Measurements from ENCODE around the gene LRRIQ4. TPM values are rescaled to one million over a fixed set of nuclear protein-coding genes. Genes with fewer than 3 reads are reported as not detected.

LRRIQ4 gene
- under 1 TPM; 0.21 to 0.32 TPM for total RNA-seq

DNA sequence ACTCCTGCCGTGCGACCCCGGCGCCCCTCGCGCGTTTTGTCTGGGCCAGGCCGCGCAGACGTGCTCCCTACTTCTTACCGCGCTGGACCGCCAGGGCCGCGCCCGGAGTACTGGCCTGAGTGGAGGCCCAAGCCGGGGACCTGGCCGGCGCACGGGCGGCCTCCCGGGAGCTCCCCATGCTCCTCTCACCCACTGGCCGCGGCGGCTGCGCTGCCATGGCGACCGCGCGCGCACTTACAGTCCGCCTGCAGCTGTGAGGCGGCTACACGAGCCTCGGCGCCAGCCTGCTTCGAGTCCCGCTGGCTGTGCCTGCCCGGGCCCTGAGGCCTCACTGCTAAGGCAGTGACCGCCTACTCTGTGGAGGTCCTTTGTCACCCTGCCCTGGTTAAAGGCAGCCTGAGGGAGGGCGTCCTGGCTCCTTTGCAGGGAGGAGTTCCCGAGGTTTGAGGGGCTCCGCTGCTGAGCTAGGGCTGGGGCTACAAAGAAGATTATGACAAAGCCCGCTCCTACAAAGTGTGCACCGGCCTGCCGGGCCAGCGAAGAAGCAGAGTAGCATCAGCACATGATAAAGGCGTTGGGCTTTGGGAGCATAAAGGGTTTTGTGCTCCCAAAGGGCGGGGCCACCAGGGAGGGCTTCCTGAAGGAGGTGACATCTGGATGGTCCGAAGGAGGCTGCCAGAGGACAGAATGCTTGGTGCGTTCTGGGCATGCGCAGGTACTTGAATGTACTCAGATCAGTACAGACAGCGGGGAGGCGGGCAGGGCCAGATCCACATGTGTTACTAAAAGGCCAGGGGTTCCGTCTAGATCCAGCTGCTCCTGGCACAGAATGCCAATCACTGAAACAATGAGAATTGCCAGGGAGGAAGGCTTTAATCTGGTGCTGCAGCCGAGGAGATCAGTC, at the start of gene LRRIQ4, which contains the start of gene LRRC34:
TSS of gene LRRIQ4 (plus strand) at position 539 of the 904 bp plus-strand sequence. CDS start 9,052 bp downstream, outside the sequence.
TSS of gene LRRC34 (minus strand) at position 573 of the 904 bp plus-strand sequence. CDS start at position 217, 356 bp downstream.
- Mint-ChIP-seq H3K27ac (peak within 1 kb of the TSS; percentile 57 to 83), H3K9me3 (peaks cover 5 to 19% of the 10 kb centered on the region in 2 donors), H3K36me3 (peaks cover 13 to 14% of the 10 kb centered on the region in 2 donors)
- peak; percentile 65 to 78 for DNase-seq (ENCODE audit: low spot score in 2 of 2)
- peak; percentile 77 to 85 for ATAC-seq

DNA sequence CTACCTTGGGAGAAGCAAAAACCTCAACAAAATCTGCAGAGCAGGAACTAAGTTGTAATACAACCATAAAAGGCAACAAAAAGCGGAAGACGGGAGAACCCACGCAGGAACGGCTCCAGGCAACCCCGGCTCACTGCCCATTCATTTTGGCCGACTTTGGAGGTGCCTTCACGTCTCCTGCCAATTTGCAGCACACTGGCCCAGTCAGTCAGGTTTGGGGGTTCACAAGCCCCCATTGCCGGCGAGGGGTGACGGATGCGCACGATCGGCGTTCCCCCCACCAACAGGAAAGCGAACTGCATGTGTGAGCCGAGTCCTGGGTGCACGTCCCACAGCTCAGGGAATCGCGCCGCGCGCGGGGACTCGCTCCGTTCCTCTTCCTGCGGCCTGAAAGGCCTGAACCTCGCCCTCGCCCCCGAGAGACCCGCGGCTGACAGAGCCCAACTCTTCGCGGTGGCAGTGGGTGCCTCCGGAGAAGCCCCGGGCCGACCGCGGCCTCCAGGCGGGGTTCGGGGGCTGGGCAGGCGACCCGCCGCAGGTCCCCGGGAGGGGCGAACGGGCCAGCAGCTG, 48.3 kb upstream of the LRRIQ4 start:
- Mint-ChIP-seq H3K36me3 (peaks cover 4 to 12% of the 10 kb centered on the region in 2 donors), H3K27ac (peak overlapping the region; percentile 96 to 98), H3K9me3 (peaks cover 0 to 4% of the 10 kb centered on the region in 2 donors)
- DNase-seq (ENCODE audit: low spot score in 2 of 2), result peak; percentile 52 to 78
- ATAC-seq, result peak; percentile 35 to 51

DNA sequence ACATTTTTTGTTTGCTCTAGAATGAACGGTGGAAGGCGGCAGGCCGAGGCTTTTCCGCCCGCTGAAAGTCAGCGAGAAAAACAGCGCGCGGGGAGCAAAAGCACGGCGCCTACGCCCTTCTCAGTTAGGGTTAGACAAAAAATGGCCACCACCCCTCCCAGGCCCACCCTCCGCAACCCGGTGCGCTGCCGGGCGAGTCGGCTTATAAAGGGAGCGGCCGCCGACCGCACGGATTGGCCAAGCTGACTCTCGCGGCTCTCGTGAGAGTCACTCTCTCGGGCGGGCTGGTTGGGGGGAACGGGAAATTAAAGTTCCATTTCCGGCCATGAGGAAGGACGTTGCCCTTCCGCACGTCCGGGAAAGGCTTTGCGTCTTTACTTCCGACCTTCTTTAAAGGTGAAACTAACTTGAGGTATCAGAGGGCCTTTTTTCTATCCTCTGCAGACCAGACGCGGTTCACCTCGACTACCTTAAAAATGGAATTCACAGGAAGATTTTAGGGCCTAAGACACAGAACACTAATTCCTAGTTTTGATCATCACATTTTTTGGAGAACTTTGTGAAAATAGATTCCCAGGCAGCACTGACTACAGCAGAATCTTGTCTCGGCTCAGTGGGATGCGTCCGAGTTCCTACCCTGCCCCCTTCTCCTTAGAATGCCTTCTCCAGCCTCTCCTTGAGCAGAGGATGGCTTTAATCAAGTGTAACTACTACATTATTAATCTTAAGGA, 47.6 kb upstream of the LRRIQ4 start, which contains the start of gene TERC:
TSS of gene TERC (minus strand) at position 179 of the 731 bp plus-strand sequence.
- Mint-ChIP-seq H3K27ac (peak within 1 kb of the TSS; percentile 96 to 98), H3K9me3 (peaks cover 0 to 4% of the 10 kb centered on the region in 2 donors), H3K36me3 (peaks cover 4 to 12% of the 10 kb centered on the region in 2 donors)
- DNase-seq (ENCODE audit: low spot score in 2 of 2) (peak; percentile 84 to 91), ATAC-seq (peak; percentile 86 to 87)

DNA sequence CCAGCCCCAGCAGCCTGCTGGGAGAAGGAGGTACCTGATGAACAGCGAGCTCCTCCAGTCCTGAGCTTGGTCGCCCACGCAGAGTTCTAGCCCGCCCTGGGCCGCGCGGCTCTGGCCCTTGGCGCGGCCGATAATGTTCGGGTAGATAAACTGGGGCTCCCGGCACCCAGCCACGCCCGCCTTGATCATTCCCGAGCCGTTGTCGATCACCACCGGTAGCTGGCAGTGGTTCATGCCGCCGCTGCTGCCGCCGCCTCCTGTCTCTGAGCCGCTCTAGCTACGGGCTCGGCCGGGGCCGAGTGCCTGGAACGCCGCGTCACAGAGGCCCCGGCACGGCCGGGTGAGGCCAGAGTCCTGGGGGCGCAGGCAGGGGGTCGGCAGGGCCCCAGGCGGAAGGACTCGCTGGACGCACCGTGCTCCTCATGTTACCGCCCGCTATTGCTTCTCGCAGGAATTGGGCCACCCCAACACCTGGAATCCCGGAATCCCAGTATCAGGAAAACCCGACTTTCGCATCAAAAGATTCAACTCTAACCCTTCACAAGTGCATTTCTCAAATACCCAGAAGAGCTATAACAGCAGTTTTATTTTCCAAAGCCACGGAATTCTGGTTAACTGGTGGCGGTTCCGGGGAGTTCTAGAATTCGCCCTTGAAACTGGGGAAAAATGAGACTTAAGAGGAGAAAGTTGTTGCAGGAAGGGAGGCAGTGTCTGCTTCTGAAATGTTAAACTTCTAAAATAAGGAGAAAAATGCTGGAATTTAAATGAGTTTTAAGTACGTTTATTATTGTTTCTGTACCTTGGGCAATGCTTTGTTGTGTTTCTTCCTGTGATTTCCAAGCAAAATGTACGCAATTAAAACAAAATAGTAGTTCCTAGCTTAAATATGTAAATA, 43.1 kb upstream of the LRRIQ4 start, which contains the start of gene ACTRT3:
TSS of gene ACTRT3 (minus strand) at position 275 of the 895 bp plus-strand sequence. CDS start at position 234, 41 bp downstream.
- DNase-seq (ENCODE audit: low spot score in 2 of 2) (peak; percentile 54 to 68), ATAC-seq (peak; percentile 18 to 25)
- Mint-ChIP-seq H3K27ac (peak within 1 kb of the TSS in 1 of 2 donors; percentile 85), H3K36me3 (peaks cover 21 to 30% of the 10 kb centered on the region in 2 donors), H3K9me3 (peaks cover 0 to 4% of the 10 kb centered on the region in 2 donors)

DNA sequence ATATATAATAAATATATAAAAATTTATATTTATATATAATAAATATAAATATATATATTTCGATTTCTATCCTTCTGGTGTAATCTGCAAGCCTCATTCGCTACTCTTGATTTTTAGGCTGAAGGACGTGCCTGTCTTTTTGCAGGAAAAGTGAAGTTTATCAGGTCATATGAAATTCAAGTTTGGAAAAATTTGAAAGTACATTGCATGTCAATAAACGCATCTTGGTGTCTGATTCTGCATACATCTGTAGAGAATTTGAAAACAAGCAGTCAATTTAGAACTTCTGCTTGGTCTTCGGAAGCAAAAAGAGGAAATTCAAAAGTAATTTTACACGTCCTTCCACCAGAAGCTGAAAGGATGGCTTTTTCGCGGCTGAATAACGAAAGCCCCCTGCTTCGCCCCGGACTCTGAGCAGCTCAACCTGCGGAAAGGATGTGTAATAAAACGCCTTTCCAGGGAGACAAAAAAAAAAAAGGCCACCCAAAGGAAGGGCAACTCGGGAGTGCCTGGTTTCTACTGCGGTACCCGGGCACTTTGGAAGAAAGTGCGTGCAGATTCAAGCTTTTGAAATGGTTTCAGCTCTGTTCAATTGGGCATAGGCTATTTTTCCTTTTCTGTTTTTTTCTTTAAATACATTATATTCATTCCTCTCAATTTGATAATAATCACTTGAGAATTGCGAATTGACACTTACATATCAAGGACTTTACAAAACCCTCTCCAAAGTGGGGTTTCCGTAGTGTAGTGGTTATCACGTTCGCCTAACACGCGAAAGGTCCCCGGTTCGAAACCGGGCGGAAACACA, 41.0 kb upstream of the LRRIQ4 start:
- H3K9me3 Mint-ChIP-seq, result no peaks in the 10 kb centered on the region
- ATAC-seq, result peak; percentile 28 to 35
- peak overlapping the region; percentile 100 for H3K27ac Mint-ChIP-seq
- DNase-seq (ENCODE audit: low spot score in 2 of 2), result peak; percentile 65 to 77
- H3K36me3 Mint-ChIP-seq, result peaks cover 21 to 26% of the 10 kb centered on the region in 2 donors

DNA sequence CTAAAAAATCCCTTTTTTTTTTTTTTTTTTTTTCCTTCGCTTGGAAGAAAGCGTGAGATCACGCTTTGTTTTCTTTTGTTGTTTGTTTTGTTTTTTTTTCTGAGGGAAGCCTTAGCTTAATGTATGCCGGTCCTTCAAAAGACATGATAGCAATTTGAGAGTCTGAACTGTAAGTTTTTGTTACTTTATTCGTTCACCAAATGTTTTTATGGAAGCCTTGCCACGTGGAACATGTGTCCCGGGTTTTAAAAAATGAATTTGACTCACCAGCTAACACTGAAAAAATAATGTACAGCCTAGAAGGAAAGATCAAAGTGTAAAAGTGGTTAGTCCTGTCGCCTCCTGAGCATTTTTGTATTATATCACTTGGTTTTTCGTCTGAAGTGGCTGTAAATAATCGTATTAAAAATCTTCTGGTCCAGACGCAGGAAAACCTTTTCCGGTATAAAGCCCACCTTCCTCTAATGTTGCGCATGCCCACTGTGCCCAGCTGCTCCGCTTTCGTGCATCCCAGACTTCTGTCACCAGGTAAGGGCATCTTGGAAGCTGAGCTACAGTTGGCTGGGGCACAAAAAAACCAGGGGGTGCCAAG, 40.3 kb upstream of the LRRIQ4 start:
- Mint-ChIP-seq H3K9me3 (no peaks in the 10 kb centered on the region), H3K36me3 (peaks cover 21 to 33% of the 10 kb centered on the region in 2 donors), H3K27ac (peak overlapping the region; percentile 100)
- ATAC-seq, result peak; percentile 32 to 34
- DNase-seq (ENCODE audit: low spot score in 2 of 2), result no peak

DNA sequence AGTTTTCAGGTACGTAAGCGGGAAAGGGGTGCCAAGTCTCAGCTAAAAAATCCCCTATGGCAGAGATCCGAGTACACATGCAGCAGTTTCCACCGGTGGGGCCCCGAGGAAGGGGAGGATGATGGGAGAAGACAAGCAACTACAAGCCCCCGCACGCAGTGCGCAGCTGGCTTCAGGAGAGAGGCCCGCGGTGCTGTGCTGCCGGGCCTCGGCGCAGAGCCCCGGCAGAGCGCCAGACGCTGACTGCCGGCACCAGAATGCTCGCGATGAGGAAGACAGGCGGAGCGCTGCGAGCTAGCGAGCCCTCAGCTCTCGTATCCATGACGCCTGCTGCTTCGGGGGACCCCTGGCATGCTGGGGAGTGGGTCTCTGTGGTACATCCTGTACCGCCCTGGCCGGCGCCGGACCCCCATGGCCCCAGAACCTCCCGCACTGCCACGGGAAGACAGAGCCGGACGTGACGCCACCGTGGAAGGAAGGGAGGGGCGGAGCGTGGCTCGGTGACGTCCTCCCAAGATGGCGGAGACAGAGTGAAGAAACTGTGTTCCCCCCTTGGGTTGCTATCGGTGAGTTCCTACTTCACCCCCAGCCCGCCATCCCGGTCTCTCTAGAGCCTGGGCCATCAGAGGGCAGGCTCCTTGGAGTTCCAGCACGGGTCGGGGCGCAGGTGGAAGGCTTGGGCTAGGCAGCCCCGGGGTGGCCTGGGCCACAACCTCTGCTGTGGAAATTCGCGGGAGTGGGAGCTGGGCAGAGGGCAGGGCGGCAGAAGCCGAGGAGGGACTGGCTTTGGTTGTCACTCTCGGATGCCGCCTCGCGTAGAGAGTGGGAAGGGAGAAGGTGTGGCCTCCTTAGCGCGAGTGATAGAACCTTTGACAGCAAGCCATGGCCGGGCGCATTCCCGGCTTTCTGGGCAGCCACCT, 39.5 kb upstream of the LRRIQ4 start, which contains the start of gene MYNN:
TSS of gene MYNN (plus strand) at position 500 of the 920 bp plus-strand sequence. CDS start 900 bp downstream, outside the sequence.
- Mint-ChIP-seq H3K9me3 (no peaks in the 10 kb centered on the region), H3K27ac (peak within 1 kb of the TSS; percentile 100), H3K36me3 (peaks cover 21 to 34% of the 10 kb centered on the region in 2 donors)
- ATAC-seq (peak; percentile 84 to 87), DNase-seq (ENCODE audit: low spot score in 2 of 2) (peak; percentile 86 to 90)

DNA sequence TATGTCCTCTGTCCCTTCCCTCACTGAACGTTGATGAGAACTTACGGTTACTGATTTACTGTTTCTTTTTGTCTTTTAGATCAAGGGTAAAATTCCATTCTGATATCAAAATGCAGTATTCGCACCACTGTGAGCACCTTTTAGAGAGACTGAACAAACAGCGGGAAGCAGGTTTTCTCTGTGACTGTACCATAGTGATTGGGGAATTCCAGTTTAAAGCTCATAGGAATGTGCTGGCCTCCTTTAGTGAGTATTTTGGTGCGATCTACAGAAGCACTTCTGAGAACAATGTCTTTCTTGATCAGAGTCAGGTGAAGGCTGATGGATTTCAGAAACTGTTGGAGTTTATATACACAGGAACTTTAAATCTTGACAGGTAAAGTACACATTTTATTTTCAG, 38.5 kb upstream of the LRRIQ4 start:
- Mint-ChIP-seq H3K36me3 (peaks cover 27 to 40% of the 10 kb centered on the region in 2 donors), H3K9me3 (no peaks in the 10 kb centered on the region), H3K27ac (peak overlapping the region; percentile 100)
- no peak for ATAC-seq
- DNase-seq (ENCODE audit: low spot score in 2 of 2), result no peak

DNA sequence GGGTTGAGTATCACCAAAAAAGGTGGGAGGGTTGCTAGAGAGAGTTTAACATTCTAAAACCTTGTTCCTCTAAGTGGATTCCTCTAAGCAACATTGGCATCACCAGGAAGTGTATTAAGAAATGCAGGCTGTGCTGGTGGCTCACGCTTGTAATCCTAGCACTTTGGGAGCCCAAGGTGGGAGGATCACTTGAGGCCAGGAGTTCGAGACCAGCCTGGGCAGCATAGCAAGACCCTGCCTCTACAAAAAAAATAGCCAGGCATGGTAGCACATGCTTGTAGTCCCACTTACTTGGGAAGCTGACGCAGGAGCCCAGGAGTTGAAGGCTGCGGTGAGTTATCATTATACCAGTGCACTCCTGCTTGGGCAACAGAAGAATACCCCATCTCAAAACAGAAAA, 34.8 kb upstream of the LRRIQ4 start:
- Mint-ChIP-seq H3K9me3 (no peaks in the 10 kb centered on the region), H3K36me3 (peaks cover 32 to 56% of the 10 kb centered on the region in 2 donors), H3K27ac (peak overlapping the region in 1 of 2 donors; percentile 30)
- ATAC-seq, result no peak
- no peak for DNase-seq (ENCODE audit: low spot score in 2 of 2)

DNA sequence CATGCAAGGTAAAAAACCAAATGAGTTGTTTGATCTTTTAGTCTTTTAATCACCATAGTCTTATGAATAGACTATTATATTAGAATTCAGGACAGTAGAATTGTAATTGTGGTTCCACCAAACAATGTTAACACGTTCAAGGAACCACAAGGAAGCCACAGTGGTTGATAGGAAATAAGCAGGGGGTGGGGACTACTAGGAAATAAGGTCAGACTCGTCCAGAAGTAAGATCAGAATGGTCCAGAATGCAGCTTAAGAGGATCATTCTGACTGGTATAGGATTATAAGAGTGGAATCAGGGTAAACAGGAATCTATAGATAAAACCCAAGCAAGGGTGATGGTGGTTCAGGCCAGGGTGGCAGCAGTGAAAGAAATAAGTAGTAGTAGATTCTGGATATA, 31.9 kb upstream of the LRRIQ4 start:
- Mint-ChIP-seq H3K9me3 (no peaks in the 10 kb centered on the region), H3K36me3 (peaks cover 17 to 47% of the 10 kb centered on the region in 2 donors), H3K27ac (peak overlapping the region in 1 of 2 donors; percentile 63)
- DNase-seq (ENCODE audit: low spot score in 2 of 2) (no peak), ATAC-seq (peak in 1 of 2 donors; percentile 49)

DNA sequence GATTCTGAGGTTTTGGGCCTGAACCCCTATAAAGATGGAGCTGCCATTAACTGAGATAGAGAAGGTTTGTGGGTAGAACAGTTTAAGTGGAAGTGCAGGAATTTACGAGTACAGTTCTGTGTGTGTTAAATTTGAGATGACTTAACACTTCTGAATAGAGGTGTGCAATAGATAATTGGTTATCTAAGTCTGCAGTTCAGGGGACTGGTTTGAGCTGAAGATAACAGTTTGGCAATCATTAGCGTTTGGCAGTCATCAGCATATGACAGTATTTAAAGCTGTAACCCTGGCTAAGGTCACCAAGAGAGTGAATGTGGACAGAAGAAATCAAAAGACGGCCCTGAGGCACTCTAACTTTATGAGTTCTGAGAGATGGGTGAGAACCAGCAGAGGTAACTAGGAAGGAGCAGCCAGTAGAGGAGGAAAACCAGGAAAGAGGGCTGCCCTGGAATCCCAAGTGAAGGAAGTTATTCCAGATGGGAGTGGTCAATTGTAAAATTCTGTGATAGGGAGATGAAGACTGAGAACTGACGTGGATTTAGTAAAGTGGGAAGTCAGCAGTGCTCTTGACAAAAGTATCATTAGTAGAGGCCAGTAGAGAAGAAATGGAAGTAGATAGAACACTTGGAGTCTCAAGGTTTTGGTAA, 31.3 kb upstream of the LRRIQ4 start:
- no peaks in the 10 kb centered on the region for H3K9me3 Mint-ChIP-seq
- peak overlapping the region in 1 of 2 donors; percentile 63 for H3K27ac Mint-ChIP-seq
- no peak for ATAC-seq
- no peak for DNase-seq (ENCODE audit: low spot score in 2 of 2)
- H3K36me3 Mint-ChIP-seq, result peaks cover 17 to 52% of the 10 kb centered on the region in 2 donors

DNA sequence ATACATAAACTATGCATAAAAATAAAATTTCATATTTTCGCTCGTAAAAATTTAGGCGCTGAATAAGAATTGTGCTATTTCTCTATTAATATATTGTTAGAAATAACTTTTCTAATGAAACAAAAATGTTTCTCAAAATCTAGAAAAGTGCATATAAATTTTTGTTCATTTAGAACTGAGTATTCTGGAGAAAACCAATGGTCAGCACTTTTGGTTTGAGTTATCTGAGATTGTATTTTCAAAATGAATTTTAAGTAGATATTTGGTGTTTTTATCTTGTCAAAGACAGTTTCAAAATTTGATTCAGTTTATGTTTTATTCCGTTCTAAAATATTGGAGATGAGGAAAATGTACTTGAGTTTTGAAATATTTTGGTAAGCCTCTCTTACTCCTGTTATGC, 25.6 kb upstream of the LRRIQ4 start:
- no peak overlapping the region for H3K27ac Mint-ChIP-seq
- H3K36me3 Mint-ChIP-seq, result peaks cover 0 to 16% of the 10 kb centered on the region in 2 donors
- H3K9me3 Mint-ChIP-seq, result no peaks in the 10 kb centered on the region
- DNase-seq (ENCODE audit: low spot score in 2 of 2) (no peak), ATAC-seq (no peak)

DNA sequence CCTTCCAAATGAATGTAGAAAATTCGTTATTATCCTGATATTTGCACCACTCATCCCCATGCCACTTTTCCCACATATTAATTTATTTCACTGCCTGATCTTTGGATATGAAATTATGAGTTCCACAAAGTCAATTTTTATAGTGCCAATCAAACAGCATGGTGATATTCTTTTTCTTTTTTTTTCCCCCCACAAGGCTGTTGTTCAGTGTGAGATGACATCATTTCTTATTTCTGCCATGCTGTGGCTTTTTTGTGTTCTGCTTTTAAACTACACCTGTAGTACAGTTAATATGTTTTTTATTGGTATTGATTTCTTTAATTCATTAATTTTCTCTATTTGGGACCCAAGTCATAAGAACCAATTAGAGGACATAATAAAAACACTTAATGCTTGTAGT, 24.9 kb upstream of the LRRIQ4 start:
- Mint-ChIP-seq H3K36me3 (peaks cover 0 to 11% of the 10 kb centered on the region in 2 donors), H3K27ac (no peak overlapping the region), H3K9me3 (no peaks in the 10 kb centered on the region)
- ATAC-seq, result no peak
- DNase-seq (ENCODE audit: low spot score in 2 of 2), result no peak
